Breast epithelium (tissue), 3 donors: ENCODE measurements around the gene PRDM7.
"Not testable (repeated sequence)": the region's sequence is repeated elsewhere in the genome, so short reads cannot be mapped to it uniquely, and the experiment has no call there.

Experiments
- POLR2AphosphoS5 ChIP-seq, 3 donors: sonication (generic); formaldehyde crosslinking; IDR thresholded peaks; one replicate each; pipeline ENCODE4 v1.6.1; 2017; ENCODE audit warnings: antibody characterized with exemption in 3 of 3
- TF ChIP-seq, protein P1 (sequence below), 3 donors: fragments of 450-650 bp; IDR thresholded peaks; one replicate each; pipeline ENCODE4 v1.5.1; 2016 to 2017; ENCODE audit warnings: antibody characterized with exemption in 3 of 3, mild to moderate bottlenecking in 3 of 3, moderate library complexity in 3 of 3

DNA sequence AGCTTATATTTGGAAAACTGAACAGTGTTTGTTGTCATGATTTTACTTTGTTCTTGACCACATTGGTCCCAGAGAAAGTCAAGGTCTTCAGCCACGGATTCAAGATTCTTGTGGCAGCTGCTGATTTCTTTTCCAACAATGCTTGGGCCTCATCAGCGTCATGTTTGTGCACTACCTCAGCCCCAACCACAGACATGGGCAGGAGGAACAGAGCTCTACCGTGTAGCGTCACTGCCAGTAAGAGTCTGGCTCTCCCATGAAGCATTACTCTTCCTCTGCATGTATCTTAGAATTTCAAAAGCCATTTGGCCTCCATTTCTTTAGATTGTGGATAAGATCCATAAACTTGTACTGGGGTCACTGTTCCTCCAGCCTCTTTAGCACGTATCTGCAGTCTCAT, 23.1 kb upstream of the PRDM7 start:
- TF ChIP-seq POLR2AphosphoS5 (IDR thresholded peaks at IDR 0.05), result not testable (repeated sequence)
- TF ChIP-seq, protein P1, sequence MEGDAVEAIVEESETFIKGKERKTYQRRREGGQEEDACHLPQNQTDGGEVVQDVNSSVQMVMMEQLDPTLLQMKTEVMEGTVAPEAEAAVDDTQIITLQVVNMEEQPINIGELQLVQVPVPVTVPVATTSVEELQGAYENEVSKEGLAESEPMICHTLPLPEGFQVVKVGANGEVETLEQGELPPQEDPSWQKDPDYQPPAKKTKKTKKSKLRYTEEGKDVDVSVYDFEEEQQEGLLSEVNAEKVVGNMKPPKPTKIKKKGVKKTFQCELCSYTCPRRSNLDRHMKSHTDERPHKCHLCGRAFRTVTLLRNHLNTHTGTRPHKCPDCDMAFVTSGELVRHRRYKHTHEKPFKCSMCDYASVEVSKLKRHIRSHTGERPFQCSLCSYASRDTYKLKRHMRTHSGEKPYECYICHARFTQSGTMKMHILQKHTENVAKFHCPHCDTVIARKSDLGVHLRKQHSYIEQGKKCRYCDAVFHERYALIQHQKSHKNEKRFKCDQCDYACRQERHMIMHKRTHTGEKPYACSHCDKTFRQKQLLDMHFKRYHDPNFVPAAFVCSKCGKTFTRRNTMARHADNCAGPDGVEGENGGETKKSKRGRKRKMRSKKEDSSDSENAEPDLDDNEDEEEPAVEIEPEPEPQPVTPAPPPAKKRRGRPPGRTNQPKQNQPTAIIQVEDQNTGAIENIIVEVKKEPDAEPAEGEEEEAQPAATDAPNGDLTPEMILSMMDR (IDR thresholded peaks at IDR 0.05), result not testable (repeated sequence)
